IPS DF 6.9 (cell line): ENCODE measurements around the gene UBAP1.
"Not testable (repeated sequence)": the region's sequence is repeated elsewhere in the genome, so short reads cannot be mapped to it uniquely, and the experiment has no call there.

Experiments
- DNase-seq: peaks from one replicate; pipeline ENCODE4 v3.0.0-alpha.2; 2013; ENCODE audit warnings: low read depth, low spot score
- H3K27ac ChIP-seq: one replicate; pipeline ENCODE4 v1.5.1; 2013; ENCODE audit warnings: low read length, control low read depth
- H3K27me3 ChIP-seq: 2 replicates; pipeline ENCODE4 v1.6.1; 2013; ENCODE audit warnings: mild to moderate bottlenecking, low read length; ENCODE audit not compliant: control insufficient read depth, insufficient read depth
- H3K36me3 ChIP-seq: 2 replicates; pipeline ENCODE4 v1.6.1; 2013; ENCODE audit warnings: low read length; ENCODE audit not compliant: control insufficient read depth, insufficient read depth
- H3K4me1 ChIP-seq: 2 replicates; pipeline ENCODE4 v1.6.1; 2013; ENCODE audit warnings: low read length; ENCODE audit not compliant: control insufficient read depth, insufficient read depth
- H3K4me3 ChIP-seq: 2 replicates; pipeline ENCODE4 v1.5.1; 2013; ENCODE audit warnings: mild to moderate bottlenecking, low read length
- H3K9me3 ChIP-seq: 2 replicates; pipeline ENCODE4 v1.6.1; 2013; ENCODE audit warnings: low read length, inconsistent platforms; ENCODE audit not compliant: control insufficient read depth, insufficient read depth
- WGBS: extraction: QIAGEN DNeasy Blood & Tissue Kit; methylation state at CpG from one replicate; pipeline ENCODE4 v1.1.7; 2013; ENCODE audit warnings: mixed read lengths, missing lambda C conversion rate; ENCODE audit not compliant: insufficient read length, insufficient coverage; 5-methylcytosine and 5-hydroxymethylcytosine counted together

Gene UBAP1

GRCh38 chr9:34291423-34291822, 112.6 kb downstream of the UBAP1 start:
- Histone ChIP-seq H3K4me1 (no peaks in the 10 kb centered on the region), H3K27me3 (no peaks in the 10 kb centered on the region), H3K9me3 (no peaks in the 10 kb centered on the region), H3K4me3 (no peak overlapping the region), H3K36me3 (no peaks in the 10 kb centered on the region), H3K27ac (no peak overlapping the region)
- WGBS = no CpG with 5 or more reads among the region's 2 CpGs
- DNase-seq = no peak

GRCh38 chr9:34292552-34292951, 113.7 kb downstream of the UBAP1 start:
- Histone ChIP-seq H3K9me3 (no peaks in the 10 kb centered on the region), H3K27me3 (no peaks in the 10 kb centered on the region), H3K27ac (no peak overlapping the region), H3K36me3 (no peaks in the 10 kb centered on the region), H3K4me1 (no peaks in the 10 kb centered on the region), H3K4me3 (no peak overlapping the region)
- no CpG with 5 or more reads among the region's 2 CpGs for WGBS
- DNase-seq = no peak

GRCh38 chr9:34301064-34301463, 122.2 kb downstream of the UBAP1 start:
- H3K4me3 ChIP-seq, H3K27ac ChIP-seq, DNase-seq, H3K27me3 ChIP-seq, H3K4me1 ChIP-seq, H3K36me3 ChIP-seq, H3K9me3 ChIP-seq: not testable (repeated sequence)
- WGBS = no CpG with 5 or more reads among the region's 7 CpGs
